ENCODE results near the gene HAPLN1. TPM values are rescaled to one million over a fixed set of nuclear protein-coding genes. Genes with fewer than 3 reads are reported as not detected.

HAPLN1 gene
- polyA plus RNA-seq, 1 donor from 2014 or later: 0.10 TPM

GRCh38 chr5:83752700-83753099 lies 32.0 kb upstream of the HAPLN1 start:
- Histone ChIP-seq H3K27ac (ENCODE audit: low read length) (no peak overlapping the region), H3K27me3 (ENCODE audit: insufficient read depth, low read depth, low read length) (no peaks in the 10 kb centered on the region), H3K9me2 (ENCODE audit: insufficient read depth, low read length) (no peaks in the 10 kb centered on the region), H3K4me3 (ENCODE audit: low read length) (no peak overlapping the region), H3K4me2 (ENCODE audit: low read length) (no peak overlapping the region), H3K36me3 (ENCODE audit: insufficient read depth, low read length) (no peaks in the 10 kb centered on the region), H3K9ac (ENCODE audit: low read length) (no peak overlapping the region), H3K9me3 (ENCODE audit: low read length) (no peaks in the 10 kb centered on the region), H3K79me2 (replicated peaks; ENCODE audit: insufficient read depth, low read length) (no peaks in the 10 kb centered on the region), H3F3A (ENCODE audit: insufficient read depth, low read length, poor library complexity, severe bottlenecking) (no peaks in the 10 kb centered on the region), H2AFZ (ENCODE audit: low read depth, low read length) (no peak overlapping the region), H4K20me1 (ENCODE audit: insufficient read depth) (no peaks in the 10 kb centered on the region)
- no peak for TF ChIP-seq EP300 (conservative IDR thresholded peaks at IDR 0.05; ENCODE audit: poor library complexity, severe bottlenecking)
- no peak for TF ChIP-seq SMC3 (conservative IDR thresholded peaks at IDR 0.05; ENCODE audit: poor library complexity)
- TF ChIP-seq EZH2 (IDR thresholded peaks at IDR 0.05; ENCODE audit: borderline replicate concordance, insufficient read depth, low read length, poor library complexity, severe bottlenecking): no peak
- TF ChIP-seq, protein P1, sequence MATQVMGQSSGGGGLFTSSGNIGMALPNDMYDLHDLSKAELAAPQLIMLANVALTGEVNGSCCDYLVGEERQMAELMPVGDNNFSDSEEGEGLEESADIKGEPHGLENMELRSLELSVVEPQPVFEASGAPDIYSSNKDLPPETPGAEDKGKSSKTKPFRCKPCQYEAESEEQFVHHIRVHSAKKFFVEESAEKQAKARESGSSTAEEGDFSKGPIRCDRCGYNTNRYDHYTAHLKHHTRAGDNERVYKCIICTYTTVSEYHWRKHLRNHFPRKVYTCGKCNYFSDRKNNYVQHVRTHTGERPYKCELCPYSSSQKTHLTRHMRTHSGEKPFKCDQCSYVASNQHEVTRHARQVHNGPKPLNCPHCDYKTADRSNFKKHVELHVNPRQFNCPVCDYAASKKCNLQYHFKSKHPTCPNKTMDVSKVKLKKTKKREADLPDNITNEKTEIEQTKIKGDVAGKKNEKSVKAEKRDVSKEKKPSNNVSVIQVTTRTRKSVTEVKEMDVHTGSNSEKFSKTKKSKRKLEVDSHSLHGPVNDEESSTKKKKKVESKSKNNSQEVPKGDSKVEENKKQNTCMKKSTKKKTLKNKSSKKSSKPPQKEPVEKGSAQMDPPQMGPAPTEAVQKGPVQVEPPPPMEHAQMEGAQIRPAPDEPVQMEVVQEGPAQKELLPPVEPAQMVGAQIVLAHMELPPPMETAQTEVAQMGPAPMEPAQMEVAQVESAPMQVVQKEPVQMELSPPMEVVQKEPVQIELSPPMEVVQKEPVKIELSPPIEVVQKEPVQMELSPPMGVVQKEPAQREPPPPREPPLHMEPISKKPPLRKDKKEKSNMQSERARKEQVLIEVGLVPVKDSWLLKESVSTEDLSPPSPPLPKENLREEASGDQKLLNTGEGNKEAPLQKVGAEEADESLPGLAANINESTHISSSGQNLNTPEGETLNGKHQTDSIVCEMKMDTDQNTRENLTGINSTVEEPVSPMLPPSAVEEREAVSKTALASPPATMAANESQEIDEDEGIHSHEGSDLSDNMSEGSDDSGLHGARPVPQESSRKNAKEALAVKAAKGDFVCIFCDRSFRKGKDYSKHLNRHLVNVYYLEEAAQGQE (IDR thresholded peaks at IDR 0.05; ENCODE audit: borderline replicate concordance): no peak

GRCh38 chr5:83751201-83751600 lies 30.5 kb upstream of the HAPLN1 start:
- no peaks in the 10 kb centered on the region for H3K9me2 ChIP-seq (ENCODE audit: insufficient read depth, low read length)
- no peaks in the 10 kb centered on the region for H3K79me2 ChIP-seq (replicated peaks; ENCODE audit: insufficient read depth, low read length)
- no peak overlapping the region for H3K27ac ChIP-seq (ENCODE audit: low read length)
- no peaks in the 10 kb centered on the region for H4K20me1 ChIP-seq (ENCODE audit: insufficient read depth)
- no peaks in the 10 kb centered on the region for H3K27me3 ChIP-seq (ENCODE audit: insufficient read depth, low read depth, low read length)
- TF ChIP-seq MXI1 (conservative IDR thresholded peaks at IDR 0.05; ENCODE audit: poor library complexity, severe bottlenecking): no peak
- TF ChIP-seq SMC3 (conservative IDR thresholded peaks at IDR 0.05; ENCODE audit: poor library complexity): no peak
- no peak for TF ChIP-seq RAD21 (conservative IDR thresholded peaks at IDR 0.05)
- TF ChIP-seq EP300 (conservative IDR thresholded peaks at IDR 0.05; ENCODE audit: poor library complexity, severe bottlenecking): no peak
- TF ChIP-seq, protein P1 (IDR thresholded peaks at IDR 0.05; ENCODE audit: borderline replicate concordance): no peak
- TF ChIP-seq POLR2AphosphoS5 (IDR thresholded peaks at IDR 0.05): no peak
- no peak for TF ChIP-seq TAF1 (IDR thresholded peaks at IDR 0.05; ENCODE audit: low read depth)
- TF ChIP-seq EZH2 (IDR thresholded peaks at IDR 0.05; ENCODE audit: borderline replicate concordance, insufficient read depth, low read length, poor library complexity, severe bottlenecking): no peak
- no peak for TF ChIP-seq CTCF (IDR thresholded peaks at IDR 0.05; ENCODE audit: poor library complexity, severe bottlenecking)
- no peaks in the 10 kb centered on the region for H3K36me3 ChIP-seq (ENCODE audit: insufficient read depth, low read length)
- H3K9me3 ChIP-seq (ENCODE audit: low read length): no peaks in the 10 kb centered on the region
- H3K4me3 ChIP-seq (ENCODE audit: low read length): no peak overlapping the region
- no peak overlapping the region for H2AFZ ChIP-seq (ENCODE audit: low read depth, low read length)
- H3K4me2 ChIP-seq (ENCODE audit: low read length): no peak overlapping the region
- no peak overlapping the region for H3K9ac ChIP-seq (ENCODE audit: low read length)
- H3F3A ChIP-seq (ENCODE audit: insufficient read depth, low read length, poor library complexity, severe bottlenecking): no peaks in the 10 kb centered on the region

Measured in neural cell (in vitro differentiated cells).